ENCODE measurements around the gene FADS2. TPM values are rescaled to one million over a fixed set of nuclear protein-coding genes. Genes with fewer than 3 reads are reported as not detected.

Gene FADS2
- total and polyA plus RNA-seq, 2 of the 13 experiments (the other 11 are each of a cell fraction or from before 2014, with no cell fraction given) = 90.1 to 124 TPM

DNA sequence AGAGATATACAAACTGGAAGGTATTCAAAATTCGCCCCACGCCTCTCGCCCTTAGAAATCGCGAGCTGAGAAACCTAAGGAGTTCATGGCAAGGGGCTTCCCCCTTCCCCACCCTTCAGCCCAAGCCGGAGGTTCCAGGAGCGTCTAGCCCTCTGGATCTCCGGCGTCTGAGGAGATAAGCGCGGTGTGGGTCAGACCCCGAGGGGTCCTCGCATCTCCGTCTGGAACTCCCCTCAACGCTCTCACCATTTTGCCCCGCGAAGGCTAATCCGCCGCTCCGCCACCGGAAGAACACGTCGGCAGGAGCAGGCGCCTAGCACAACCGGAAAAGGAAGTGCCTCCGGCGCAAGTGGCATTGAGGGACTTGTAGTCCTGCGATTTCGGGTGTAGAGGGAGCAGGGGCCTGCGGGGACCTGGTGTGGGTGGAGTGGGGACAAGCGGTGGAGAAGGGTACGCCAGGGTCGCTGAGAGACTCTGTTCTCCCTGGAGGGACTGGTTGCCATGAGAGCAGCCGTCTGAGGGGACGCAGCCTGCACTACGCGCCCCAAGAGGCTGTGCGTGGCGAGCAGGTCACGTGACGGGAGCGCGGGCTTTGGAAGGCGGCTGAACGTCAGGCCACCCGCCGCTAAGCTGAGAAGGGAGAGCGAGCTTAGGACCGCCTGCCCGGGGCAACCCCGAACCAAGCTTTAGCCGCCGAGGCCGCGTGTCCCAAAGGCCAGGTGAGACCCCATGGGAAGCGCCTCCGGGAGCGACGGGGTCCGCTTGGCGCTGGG is 35.6 kb upstream of the FADS2 start, which contains the start of the genes FEN1 and TMEM258 (continued):
- TF ChIP-seq, protein P1, sequence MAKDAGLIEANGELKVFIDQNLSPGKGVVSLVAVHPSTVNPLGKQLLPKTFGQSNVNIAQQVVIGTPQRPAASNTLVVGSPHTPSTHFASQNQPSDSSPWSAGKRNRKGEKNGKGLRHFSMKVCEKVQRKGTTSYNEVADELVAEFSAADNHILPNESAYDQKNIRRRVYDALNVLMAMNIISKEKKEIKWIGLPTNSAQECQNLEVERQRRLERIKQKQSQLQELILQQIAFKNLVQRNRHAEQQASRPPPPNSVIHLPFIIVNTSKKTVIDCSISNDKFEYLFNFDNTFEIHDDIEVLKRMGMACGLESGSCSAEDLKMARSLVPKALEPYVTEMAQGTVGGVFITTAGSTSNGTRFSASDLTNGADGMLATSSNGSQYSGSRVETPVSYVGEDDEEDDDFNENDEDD (CRISPR knock-in tag; IDR thresholded peaks at IDR 0.05; ENCODE audit: borderline replicate concordance) = peak; percentile 99
- TF ChIP-seq SNAPC2 (CRISPR knock-in tag; IDR thresholded peaks at IDR 0.05) (0 out of 2 replicates have a peak, but pooled peaks have one; percentile 52), PHF8 (CRISPR knock-in tag; IDR thresholded peaks at IDR 0.05) (peak; percentile 86), GATAD1 (CRISPR knock-in tag; IDR thresholded peaks at IDR 0.05) (peak; percentile 98), CREM (IDR thresholded peaks at IDR 0.05) (peak; percentile 96), CREM (CRISPR knock-in tag; IDR thresholded peaks at IDR 0.05) (no peak), SMAD1 (CRISPR knock-in tag; IDR thresholded peaks at IDR 0.05; ENCODE audit: borderline replicate concordance, low read depth) (0 out of 2 replicates have a peak, but pooled peaks have one; percentile 76), ZNF567 (CRISPR knock-in tag; IDR thresholded peaks at IDR 0.05; ENCODE audit: borderline replicate concordance) (no peak), NFE2 (CRISPR knock-in tag; IDR thresholded peaks at IDR 0.05) (no peak), ZNF230 (CRISPR knock-in tag; IDR thresholded peaks at IDR 0.05) (peak; percentile 67; the same call in 1 of the 2 replicates), NFATC3 (CRISPR knock-in tag; IDR thresholded peaks at IDR 0.05) (peak; percentile 28; the same call in 1 of the 2 replicates), SOX5 (CRISPR knock-in tag; IDR thresholded peaks at IDR 0.05; ENCODE audit: borderline replicate concordance) (peak; percentile 24; the same call in 1 of the 2 replicates), ZNF234 (CRISPR knock-in tag; conservative IDR thresholded peaks at IDR 0.05) (no peak)
- TF ChIP-seq, protein P2, sequence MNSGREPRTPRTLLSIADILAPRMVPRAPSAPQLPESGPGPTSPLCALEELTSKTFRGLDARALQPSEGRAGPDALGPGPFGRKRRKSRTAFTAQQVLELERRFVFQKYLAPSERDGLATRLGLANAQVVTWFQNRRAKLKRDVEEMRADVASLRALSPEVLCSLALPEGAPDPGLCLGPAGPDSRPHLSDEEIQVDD (CRISPR knock-in tag; IDR thresholded peaks at IDR 0.05; ENCODE audit: borderline replicate concordance) = no peak
- TF ChIP-seq, protein P3, sequence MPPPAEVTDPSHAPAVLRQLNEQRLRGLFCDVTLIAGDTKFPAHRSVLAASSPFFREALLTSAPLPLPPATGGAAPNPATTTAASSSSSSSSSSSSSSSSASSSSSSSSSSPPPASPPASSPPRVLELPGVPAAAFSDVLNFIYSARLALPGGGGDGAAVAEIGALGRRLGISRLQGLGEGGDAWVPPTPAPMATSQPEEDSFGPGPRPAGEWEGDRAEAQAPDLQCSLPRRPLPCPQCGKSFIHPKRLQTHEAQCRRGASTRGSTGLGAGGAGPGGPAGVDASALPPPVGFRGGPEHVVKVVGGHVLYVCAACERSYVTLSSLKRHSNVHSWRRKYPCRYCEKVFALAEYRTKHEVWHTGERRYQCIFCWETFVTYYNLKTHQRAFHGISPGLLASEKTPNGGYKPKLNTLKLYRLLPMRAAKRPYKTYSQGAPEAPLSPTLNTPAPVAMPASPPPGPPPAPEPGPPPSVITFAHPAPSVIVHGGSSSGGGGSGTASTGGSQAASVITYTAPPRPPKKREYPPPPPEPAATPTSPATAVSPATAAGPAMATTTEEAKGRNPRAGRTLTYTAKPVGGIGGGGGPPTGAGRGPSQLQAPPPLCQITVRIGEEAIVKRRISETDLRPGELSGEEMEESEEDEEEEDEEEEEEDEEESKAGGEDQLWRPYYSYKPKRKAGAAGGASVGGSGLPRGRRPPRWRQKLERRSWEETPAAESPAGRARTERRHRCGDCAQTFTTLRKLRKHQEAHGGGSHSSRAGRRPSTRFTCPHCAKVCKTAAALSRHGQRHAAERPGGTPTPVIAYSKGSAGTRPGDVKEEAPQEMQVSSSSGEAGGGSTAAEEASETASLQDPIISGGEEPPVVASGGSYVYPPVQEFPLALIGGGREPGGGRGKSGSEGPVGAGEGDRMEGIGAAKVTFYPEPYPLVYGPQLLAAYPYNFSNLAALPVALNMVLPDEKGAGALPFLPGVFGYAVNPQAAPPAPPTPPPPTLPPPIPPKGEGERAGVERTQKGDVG (CRISPR knock-in tag; IDR thresholded peaks at IDR 0.05; ENCODE audit: borderline replicate concordance) = 0 out of 2 replicates have a peak, but pooled peaks have one; percentile 31

All from HepG2 (cell line).